Body of pancreas (tissue), 4 donors: Measurements from ENCODE around the gene RNF180.

Experiments
- POLR2A ChIP-seq, 3 donors: fragments of 450-650 bp; IDR thresholded peaks; one replicate each; pipeline ENCODE4 v1.6.1; 2016; ENCODE audit warnings: antibody characterized with exemption in 3 of 3, mild to moderate bottlenecking in 2 of 3
- TF ChIP-seq, protein P1 (sequence below), 7 experiments: fragments of 450-650 bp in 4 of 7; fragments of 200-600 bp in 3 of 7; sonication (generic) in 3 of 7; IDR thresholded peaks; one replicate each; pipeline ENCODE4 v1.5.1; 2016 to 2019; ENCODE audit warnings: antibody characterized with exemption in 7 of 7

DNA sequence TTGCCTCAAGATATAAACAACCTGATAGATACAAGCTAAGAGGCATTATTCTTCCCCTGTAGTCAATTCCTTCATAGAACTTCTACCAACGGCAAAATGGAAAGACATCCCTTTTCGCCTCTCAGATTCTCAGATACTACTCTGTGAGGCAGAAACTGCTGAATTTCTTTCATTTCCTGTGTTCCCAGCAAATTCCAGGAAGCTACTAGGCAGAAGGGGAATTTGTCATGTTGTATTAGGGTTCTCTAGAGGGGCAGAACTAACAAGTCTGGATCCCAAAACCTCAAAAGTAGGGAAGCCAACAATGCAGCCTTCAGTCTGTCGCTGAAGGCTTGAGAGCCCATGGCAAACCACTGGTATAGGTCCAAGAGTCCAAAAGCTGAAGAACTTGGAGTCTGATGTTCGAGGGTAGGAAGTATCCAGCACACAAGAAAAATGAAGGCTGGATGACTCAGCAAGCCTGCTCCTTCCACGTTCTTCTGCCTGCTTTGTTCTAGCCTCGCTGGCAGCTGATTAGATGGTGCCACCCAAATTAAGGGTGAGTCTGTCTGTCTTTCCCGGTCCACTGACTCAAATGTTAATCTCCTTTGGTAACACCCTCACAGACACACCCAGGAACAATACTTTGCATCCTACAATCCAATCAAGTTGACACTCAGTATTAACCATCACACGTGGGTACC, 15.2 kb downstream of the RNF180 start:
- TF ChIP-seq, protein P1, sequence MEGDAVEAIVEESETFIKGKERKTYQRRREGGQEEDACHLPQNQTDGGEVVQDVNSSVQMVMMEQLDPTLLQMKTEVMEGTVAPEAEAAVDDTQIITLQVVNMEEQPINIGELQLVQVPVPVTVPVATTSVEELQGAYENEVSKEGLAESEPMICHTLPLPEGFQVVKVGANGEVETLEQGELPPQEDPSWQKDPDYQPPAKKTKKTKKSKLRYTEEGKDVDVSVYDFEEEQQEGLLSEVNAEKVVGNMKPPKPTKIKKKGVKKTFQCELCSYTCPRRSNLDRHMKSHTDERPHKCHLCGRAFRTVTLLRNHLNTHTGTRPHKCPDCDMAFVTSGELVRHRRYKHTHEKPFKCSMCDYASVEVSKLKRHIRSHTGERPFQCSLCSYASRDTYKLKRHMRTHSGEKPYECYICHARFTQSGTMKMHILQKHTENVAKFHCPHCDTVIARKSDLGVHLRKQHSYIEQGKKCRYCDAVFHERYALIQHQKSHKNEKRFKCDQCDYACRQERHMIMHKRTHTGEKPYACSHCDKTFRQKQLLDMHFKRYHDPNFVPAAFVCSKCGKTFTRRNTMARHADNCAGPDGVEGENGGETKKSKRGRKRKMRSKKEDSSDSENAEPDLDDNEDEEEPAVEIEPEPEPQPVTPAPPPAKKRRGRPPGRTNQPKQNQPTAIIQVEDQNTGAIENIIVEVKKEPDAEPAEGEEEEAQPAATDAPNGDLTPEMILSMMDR (IDR thresholded peaks at IDR 0.05) = no peak
- no peak for TF ChIP-seq POLR2A (IDR thresholded peaks at IDR 0.05)
